Muscle of leg (tissue), 11 donors: ENCODE measurements around the gene POLR2C. TPM values are rescaled to one million over a fixed set of nuclear protein-coding genes. Genes with fewer than 3 reads are reported as not detected.

ENCODE experiments used
- DNase-seq: peaks from one replicate; pipeline ENCODE4 v3.0.0; 2013
- H3K27ac ChIP-seq: one replicate; pipeline ENCODE4 v1.5.1; 2013; ENCODE audit warnings: mild to moderate bottlenecking, low read length, control low read depth
- H3K27me3 ChIP-seq: one replicate; pipeline ENCODE4 v1.6.1; 2013; ENCODE audit warnings: low read length; ENCODE audit not compliant: control insufficient read depth, insufficient read depth
- H3K36me3 ChIP-seq: one replicate; pipeline ENCODE4 v1.6.1; 2013; ENCODE audit warnings: low read length; ENCODE audit not compliant: control insufficient read depth, insufficient read depth
- H3K4me1 ChIP-seq: one replicate; pipeline ENCODE4 v1.6.1; 2013; ENCODE audit warnings: low read length; ENCODE audit not compliant: control insufficient read depth, insufficient read depth
- H3K4me3 ChIP-seq: one replicate; pipeline ENCODE4 v1.5.1; 2013; ENCODE audit warnings: low read length, control low read depth
- H3K9me3 ChIP-seq: replicated peaks from 2 replicates; pipeline ENCODE4 v1.6.1; 2013; ENCODE audit warnings: low read depth, low read length; ENCODE audit not compliant: control insufficient read depth
- WGBS: methylation state at CpG from one replicate; pipeline ENCODE4 v1.1.5; 2013; ENCODE audit warnings: missing lambda C conversion rate; ENCODE audit not compliant: insufficient coverage; 5-methylcytosine and 5-hydroxymethylcytosine counted together
- polyA plus RNA-seq, 8 donors: library from polyadenylated mRNA; unstranded; fragments of 120-200 nt; gene quantifications; one replicate each; pipeline versions ENCODE4 v1.2.1 to v1.2.3, GENCODE V29; 2013; ENCODE audit warnings: inconsistent platforms in 1 of 8, low replicate concordance in 1 of 8; ENCODE audit not compliant: insufficient read length in 8 of 8, insufficient read depth in 1 of 8
- total RNA-seq: library from RNA; stranded (reverse); fragments of 120-200 nt; gene quantifications from one replicate; pipeline ENCODE4 v1.2.4, GENCODE V29; 2013

Gene POLR2C
- total and polyA plus RNA-seq, 9 donors, result 44.3 to 56.7 (median 49.4) TPM

- DNase-seq, result no peak
- H3K27ac ChIP-seq, result no peak overlapping the region
- no peaks in the 10 kb centered on the region for H3K27me3 ChIP-seq
- H3K9me3 ChIP-seq, result no peaks in the 10 kb centered on the region
- H3K4me3 ChIP-seq, result no peak overlapping the region
- H3K4me1 ChIP-seq, result peaks cover 14% of the 10 kb centered on the region
- peaks cover 32% of the 10 kb centered on the region for H3K36me3 ChIP-seq
- WGBS, result 46% methylated on average over 5 of the region's 12 CpGs
Observed at GRCh38 chr16:57509231-57509923, 46.9 kb downstream of the POLR2C start.

GRCh38 chr16:57510016-57510871 lies 47.8 kb downstream of the POLR2C start:
- 34% methylated on average over 8 of the region's 10 CpGs for WGBS

GRCh38 chr16:57512296-57513001 lies 50.0 kb downstream of the POLR2C start:
- no peak for DNase-seq
- H3K36me3 ChIP-seq, result peaks cover 62% of the 10 kb centered on the region

More at GRCh38 chr16:57510016-57510871, 47.8 kb downstream of the POLR2C start:
- H3K9me3 ChIP-seq, result no peaks in the 10 kb centered on the region
- no peak overlapping the region for H3K27ac ChIP-seq
- H3K27me3 ChIP-seq, result no peaks in the 10 kb centered on the region
- H3K4me3 ChIP-seq, result no peak overlapping the region
- peaks cover 40% of the 10 kb centered on the region for H3K36me3 ChIP-seq
- DNase-seq, result no peak
- peaks cover 16% of the 10 kb centered on the region for H3K4me1 ChIP-seq

GRCh38 chr16:57513371-57514102 lies 51.1 kb downstream of the POLR2C start:
- Histone ChIP-seq H3K27me3 (no peaks in the 10 kb centered on the region), H3K27ac (no peak overlapping the region), H3K9me3 (no peaks in the 10 kb centered on the region), H3K4me3 (no peak overlapping the region), H3K4me1 (peaks cover 9% of the 10 kb centered on the region), H3K36me3 (peaks cover 73% of the 10 kb centered on the region)
- DNase-seq, result no peak
- WGBS, result 30% methylated on average over 12 of the region's 14 CpGs

More at GRCh38 chr16:57512296-57513001, 50.0 kb downstream of the POLR2C start:
- Histone ChIP-seq H3K4me1 (peaks cover 16% of the 10 kb centered on the region), H3K27me3 (no peaks in the 10 kb centered on the region), H3K4me3 (no peak overlapping the region), H3K27ac (no peak overlapping the region), H3K9me3 (no peaks in the 10 kb centered on the region)
- WGBS, result 88% methylated on average over 11 of the region's 23 CpGs

- 90% methylated on average over 2 of the region's 4 CpGs for WGBS
- Histone ChIP-seq H3K36me3 (peaks cover 81% of the 10 kb centered on the region), H3K4me1 (peaks cover 6% of the 10 kb centered on the region), H3K27ac (no peak overlapping the region), H3K4me3 (no peak overlapping the region), H3K9me3 (no peaks in the 10 kb centered on the region), H3K27me3 (no peaks in the 10 kb centered on the region)
- DNase-seq, result no peak
Observed at GRCh38 chr16:57514371-57514770, 51.9 kb downstream of the POLR2C start.

- WGBS, result 68% methylated on average over 23 of the region's 23 CpGs
- Histone ChIP-seq H3K27me3 (no peaks in the 10 kb centered on the region), H3K9me3 (no peaks in the 10 kb centered on the region), H3K4me1 (peaks cover 10% of the 10 kb centered on the region), H3K4me3 (no peak overlapping the region), H3K36me3 (peaks cover 84% of the 10 kb centered on the region), H3K27ac (no peak overlapping the region)
- no peak for DNase-seq
Observed at GRCh38 chr16:57514791-57515600, 52.5 kb downstream of the POLR2C start.

- no peak overlapping the region for H3K4me3 ChIP-seq
- no peak for DNase-seq
- H3K4me1 ChIP-seq, result peaks cover 10% of the 10 kb centered on the region
- H3K9me3 ChIP-seq, result no peaks in the 10 kb centered on the region
- no peak overlapping the region for H3K27ac ChIP-seq
- H3K36me3 ChIP-seq, result peaks cover 86% of the 10 kb centered on the region
- no peaks in the 10 kb centered on the region for H3K27me3 ChIP-seq
- 89% methylated on average over 8 of the region's 10 CpGs for WGBS
Observed at GRCh38 chr16:57516176-57516725, 53.8 kb downstream of the POLR2C start.

- Histone ChIP-seq H3K4me1 (peaks cover 10% of the 10 kb centered on the region), H3K27ac (no peak overlapping the region), H3K36me3 (peaks cover 81% of the 10 kb centered on the region), H3K4me3 (no peak overlapping the region), H3K9me3 (no peaks in the 10 kb centered on the region), H3K27me3 (no peaks in the 10 kb centered on the region)
- no peak for DNase-seq
- 67% methylated on average over 3 of the region's 3 CpGs for WGBS
Observed at GRCh38 chr16:57516773-57517172, 54.3 kb downstream of the POLR2C start.
